Hepatocyte (in vitro differentiated cells): ENCODE measurements around the gene KCTD17.

Source experiments
- EZH2 ChIP-seq: fragments of 200-600 bp; sonication (generic); IDR thresholded peaks from 2 replicates; pipeline ENCODE4 v1.6.1; 2016; ENCODE audit warnings: antibody characterized with exemption, mild to moderate bottlenecking, borderline replicate concordance
- EZH2phosphoT487 ChIP-seq: fragments of 200-600 bp; sonication (generic); IDR thresholded peaks from one replicate; pipeline ENCODE4 v1.6.1; 2018; ENCODE audit warnings: antibody characterized with exemption, mild to moderate bottlenecking, low read depth, moderate library complexity; ENCODE audit not compliant: unreplicated experiment, severe bottlenecking
- TF ChIP-seq, protein P1 (sequence below): fragments of 200-600 bp; sonication (generic); IDR thresholded peaks from 2 replicates; pipeline ENCODE4 v1.5.1; 2016; ENCODE audit warnings: antibody characterized with exemption, mild to moderate bottlenecking; ENCODE audit not compliant: poor library complexity

DNA sequence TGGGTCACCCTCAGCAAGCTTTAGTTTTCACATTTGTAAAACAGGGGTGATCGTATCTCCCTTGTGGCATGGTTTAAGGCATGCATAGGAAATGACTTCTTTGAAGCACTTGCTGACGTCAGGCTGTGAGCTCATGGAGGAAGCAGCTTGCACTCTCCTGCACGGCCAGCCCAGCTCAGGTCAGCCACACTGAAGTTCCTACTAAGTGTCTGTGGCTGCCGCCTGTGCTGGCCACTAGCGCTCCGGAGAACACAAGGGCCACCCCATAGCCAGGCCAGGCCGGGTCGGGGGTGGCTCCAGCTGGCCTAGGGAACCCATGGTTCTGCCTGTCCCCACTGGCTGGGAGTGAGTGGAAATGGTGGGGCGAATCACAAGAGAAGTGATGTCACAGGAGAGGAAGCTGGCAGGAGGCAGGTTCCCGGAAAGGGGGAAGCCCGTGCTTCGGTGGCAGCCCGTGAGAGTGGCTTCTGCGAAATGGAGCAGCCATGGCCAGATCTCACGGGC lies 28.2 kb downstream of the KCTD17 start:
- TF ChIP-seq, protein P1, sequence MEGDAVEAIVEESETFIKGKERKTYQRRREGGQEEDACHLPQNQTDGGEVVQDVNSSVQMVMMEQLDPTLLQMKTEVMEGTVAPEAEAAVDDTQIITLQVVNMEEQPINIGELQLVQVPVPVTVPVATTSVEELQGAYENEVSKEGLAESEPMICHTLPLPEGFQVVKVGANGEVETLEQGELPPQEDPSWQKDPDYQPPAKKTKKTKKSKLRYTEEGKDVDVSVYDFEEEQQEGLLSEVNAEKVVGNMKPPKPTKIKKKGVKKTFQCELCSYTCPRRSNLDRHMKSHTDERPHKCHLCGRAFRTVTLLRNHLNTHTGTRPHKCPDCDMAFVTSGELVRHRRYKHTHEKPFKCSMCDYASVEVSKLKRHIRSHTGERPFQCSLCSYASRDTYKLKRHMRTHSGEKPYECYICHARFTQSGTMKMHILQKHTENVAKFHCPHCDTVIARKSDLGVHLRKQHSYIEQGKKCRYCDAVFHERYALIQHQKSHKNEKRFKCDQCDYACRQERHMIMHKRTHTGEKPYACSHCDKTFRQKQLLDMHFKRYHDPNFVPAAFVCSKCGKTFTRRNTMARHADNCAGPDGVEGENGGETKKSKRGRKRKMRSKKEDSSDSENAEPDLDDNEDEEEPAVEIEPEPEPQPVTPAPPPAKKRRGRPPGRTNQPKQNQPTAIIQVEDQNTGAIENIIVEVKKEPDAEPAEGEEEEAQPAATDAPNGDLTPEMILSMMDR = no peak
- TF ChIP-seq EZH2 (no peak), EZH2phosphoT487 (no peak)
